ENCODE measurements around the gene CYP2F1. TPM values are rescaled to one million over a fixed set of nuclear protein-coding genes. Genes with fewer than 3 reads are reported as not detected.
A peak's percentile ranks its signal among the peaks of the same experiment; 100 is the strongest.
"Not testable (repeated sequence)": the region's sequence is repeated elsewhere in the genome, so short reads cannot be mapped to it uniquely, and the experiment has no call there.

CYP2F1 gene
- total RNA-seq, 3 donors from 2014 or later: not detected

DNA sequence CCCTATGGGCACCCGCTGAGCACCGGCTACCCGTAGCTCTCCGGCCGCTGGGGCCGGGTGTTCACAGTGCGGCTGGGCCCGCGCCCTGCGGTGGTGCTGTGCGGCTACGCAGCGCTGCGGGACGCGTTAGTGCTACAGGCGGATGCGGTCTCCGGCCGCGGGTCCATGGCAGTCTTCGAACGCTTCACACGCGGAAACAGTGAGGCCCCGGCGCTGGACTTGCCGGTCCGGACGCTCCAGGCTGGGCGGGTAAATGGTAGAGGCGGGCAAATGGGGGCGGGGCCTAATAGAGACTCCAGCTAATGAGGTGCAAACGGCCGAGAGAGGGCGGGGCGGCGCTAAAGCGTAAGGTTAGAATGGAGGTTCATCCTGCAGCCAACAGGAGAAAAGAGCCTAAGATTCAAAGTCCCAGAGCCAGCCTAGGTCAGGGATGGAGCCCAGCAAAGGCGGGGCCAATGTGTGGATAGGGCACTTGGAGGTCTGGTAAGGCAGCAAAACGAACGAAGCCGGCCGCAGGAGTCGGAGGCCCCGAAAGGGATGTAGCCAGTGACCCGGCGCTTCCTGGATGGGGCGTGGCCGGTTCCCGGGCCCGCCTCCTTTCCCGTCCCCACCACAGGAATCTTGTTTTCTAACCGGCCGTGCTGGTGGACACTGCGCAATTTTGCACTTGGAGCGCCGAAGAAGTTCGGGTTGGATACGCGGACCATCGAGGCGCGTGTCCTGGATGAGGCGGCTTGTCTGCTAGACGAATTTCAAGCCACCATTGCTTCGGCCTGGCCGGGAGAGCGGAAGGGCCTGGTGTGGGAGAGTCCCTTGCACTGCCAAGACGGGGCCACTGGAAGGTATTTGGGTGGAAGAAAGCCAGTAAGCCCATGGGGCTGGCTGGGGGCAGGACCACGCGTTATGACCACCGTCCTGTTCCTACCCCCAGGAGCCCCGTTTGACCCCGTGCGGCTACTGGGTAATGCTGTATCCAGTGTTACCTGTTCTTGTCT, 21.5 kb downstream of the CYP2F1 start:
- H3K36me3 ChIP-seq; H3K27me3 ChIP-seq; intact Hi-C loops (cut with DNase I; ENCODE audit: low total_unique reads); H3K4me1 ChIP-seq; H3K9me3 ChIP-seq: not testable (repeated sequence)
- peak in 1 of 2 donors; percentile 67 for DNase-seq (ENCODE audit: low spot score in 2 of 2)
- peak overlapping the region in 1 of 2 donors; percentile 36 for H3K27ac ChIP-seq
- peak in 1 of 3 donors; percentile 27 for TF ChIP-seq POLR2AphosphoS5 (IDR thresholded peaks at IDR 0.05)
- peak overlapping the region; percentile 38 to 50 (median 47) for H3K4me3 ChIP-seq

DNA sequence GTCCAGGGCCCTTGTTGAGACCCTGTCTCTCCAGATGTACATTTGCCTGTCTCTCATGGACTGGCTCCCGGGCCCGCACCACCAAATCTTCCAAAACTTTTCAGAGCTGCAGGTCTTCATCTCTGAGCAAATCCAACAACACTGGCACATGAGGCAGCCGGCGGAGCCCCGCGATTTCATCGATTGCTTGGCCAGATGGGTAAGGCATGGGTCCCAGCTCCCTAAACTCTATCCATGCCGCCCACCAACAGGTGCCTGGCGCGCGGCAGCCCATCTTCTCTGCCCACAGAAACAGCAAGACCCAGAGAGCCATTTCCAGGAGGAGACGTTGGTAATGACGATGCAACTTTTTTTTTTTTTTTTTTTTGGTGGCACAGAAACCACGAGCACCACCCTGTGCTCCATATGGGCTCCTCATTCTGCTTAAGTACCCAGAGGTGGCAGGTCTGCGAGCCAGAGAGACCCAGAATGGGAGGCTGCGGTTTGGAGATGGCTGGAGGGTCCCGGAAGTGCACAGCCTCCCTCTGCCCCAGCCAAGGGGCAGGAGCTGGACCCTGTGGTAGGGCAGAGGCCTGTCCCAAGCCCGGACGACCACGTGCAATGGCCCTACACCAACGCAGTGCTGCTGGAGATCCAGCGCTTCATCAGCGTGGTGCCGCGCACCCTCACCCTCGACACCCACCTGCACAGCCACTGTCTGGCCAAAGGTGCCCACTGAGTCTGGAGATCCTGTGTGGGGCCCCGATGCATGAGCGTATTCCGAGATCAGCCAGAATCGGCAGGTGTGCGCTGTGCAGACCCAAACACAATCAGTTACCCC, 22.6 kb downstream of the CYP2F1 start:
- Histone ChIP-seq H3K9me3 (no peaks in the 10 kb centered on the region), H3K4me1 (no peaks in the 10 kb centered on the region), H3K27me3 (no peaks in the 10 kb centered on the region), H3K36me3 (no peaks in the 10 kb centered on the region), H3K27ac (no peak overlapping the region), H3K4me3 (peak overlapping the region in 1 of 3 donors; percentile 47)
- DNase-seq (ENCODE audit: low spot score in 2 of 2): no peak
- TF ChIP-seq, protein P1, sequence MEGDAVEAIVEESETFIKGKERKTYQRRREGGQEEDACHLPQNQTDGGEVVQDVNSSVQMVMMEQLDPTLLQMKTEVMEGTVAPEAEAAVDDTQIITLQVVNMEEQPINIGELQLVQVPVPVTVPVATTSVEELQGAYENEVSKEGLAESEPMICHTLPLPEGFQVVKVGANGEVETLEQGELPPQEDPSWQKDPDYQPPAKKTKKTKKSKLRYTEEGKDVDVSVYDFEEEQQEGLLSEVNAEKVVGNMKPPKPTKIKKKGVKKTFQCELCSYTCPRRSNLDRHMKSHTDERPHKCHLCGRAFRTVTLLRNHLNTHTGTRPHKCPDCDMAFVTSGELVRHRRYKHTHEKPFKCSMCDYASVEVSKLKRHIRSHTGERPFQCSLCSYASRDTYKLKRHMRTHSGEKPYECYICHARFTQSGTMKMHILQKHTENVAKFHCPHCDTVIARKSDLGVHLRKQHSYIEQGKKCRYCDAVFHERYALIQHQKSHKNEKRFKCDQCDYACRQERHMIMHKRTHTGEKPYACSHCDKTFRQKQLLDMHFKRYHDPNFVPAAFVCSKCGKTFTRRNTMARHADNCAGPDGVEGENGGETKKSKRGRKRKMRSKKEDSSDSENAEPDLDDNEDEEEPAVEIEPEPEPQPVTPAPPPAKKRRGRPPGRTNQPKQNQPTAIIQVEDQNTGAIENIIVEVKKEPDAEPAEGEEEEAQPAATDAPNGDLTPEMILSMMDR (IDR thresholded peaks at IDR 0.05): no peak
- TF ChIP-seq POLR2AphosphoS5 (IDR thresholded peaks at IDR 0.05): no peak
- no peak for TF ChIP-seq POLR2A (IDR thresholded peaks at IDR 0.05)
- intact Hi-C loops (cut with DNase I; ENCODE audit: low total_unique reads): no loop called here

DNA sequence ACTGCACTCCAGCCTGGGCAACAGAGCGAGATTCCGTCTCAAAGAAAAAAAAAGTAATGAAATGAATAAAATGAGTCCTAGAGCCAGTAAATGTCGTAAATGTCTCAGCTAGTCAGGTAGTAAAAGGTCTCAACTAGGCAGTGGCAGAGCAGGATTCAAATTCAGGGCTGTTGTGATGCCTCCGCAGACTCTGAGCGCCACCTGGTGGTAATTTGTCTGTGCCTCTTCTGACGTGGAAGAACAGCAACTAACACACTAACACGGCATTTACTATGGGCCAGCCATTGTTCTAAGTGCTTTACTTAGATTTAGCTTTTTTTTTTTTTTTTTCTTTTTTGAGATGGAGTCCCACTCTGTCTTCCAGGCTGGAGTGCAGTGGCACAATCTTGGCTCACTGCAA, 30.2 kb downstream of the CYP2F1 start:
- no peak for TF ChIP-seq POLR2A (IDR thresholded peaks at IDR 0.05)
- TF ChIP-seq, protein P1 (IDR thresholded peaks at IDR 0.05): peak; percentile 30 to 78 (median 76)
- Histone ChIP-seq H3K36me3 (no peaks in the 10 kb centered on the region), H3K4me3 (no peak overlapping the region), H3K27ac (no peak overlapping the region), H3K27me3 (no peaks in the 10 kb centered on the region), H3K9me3 (no peaks in the 10 kb centered on the region), H3K4me1 (no peaks in the 10 kb centered on the region)
- DNase-seq (ENCODE audit: low spot score in 2 of 2): peak; percentile 58 to 66
- intact Hi-C loops (cut with DNase I; ENCODE audit: low total_unique reads): no loop called here

DNA sequence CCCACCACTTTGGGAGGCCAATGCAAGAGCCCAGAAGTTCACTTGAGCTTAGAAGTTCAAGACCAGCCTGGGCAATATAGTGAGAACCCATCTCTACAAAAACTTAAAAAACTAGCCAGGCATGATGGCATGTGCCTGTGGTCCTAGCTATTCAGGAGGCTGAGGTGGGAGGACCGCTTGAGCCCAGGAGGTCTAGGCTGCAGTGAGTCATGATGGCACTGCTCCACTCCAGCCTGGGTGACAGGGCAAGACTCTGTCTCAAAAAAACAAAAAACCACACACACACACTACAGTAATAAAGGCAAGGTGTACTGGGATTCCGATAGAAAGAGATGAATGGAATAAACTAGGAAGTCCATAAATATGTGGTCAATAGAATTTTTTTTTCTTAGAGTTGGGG, 35.6 kb downstream of the CYP2F1 start:
- Histone ChIP-seq H3K27me3 (no peaks in the 10 kb centered on the region), H3K9me3 (no peaks in the 10 kb centered on the region), H3K4me1 (no peaks in the 10 kb centered on the region), H3K36me3 (no peaks in the 10 kb centered on the region), H3K27ac (no peak overlapping the region), H3K4me3 (no peak overlapping the region)
- intact Hi-C loops (cut with DNase I; ENCODE audit: low total_unique reads): no loop called here
- no peak for TF ChIP-seq POLR2A (IDR thresholded peaks at IDR 0.05)
- TF ChIP-seq POLR2AphosphoS5 (IDR thresholded peaks at IDR 0.05): no peak
- TF ChIP-seq, protein P1 (IDR thresholded peaks at IDR 0.05): no peak
- DNase-seq (ENCODE audit: low spot score in 2 of 2): no peak

DNA sequence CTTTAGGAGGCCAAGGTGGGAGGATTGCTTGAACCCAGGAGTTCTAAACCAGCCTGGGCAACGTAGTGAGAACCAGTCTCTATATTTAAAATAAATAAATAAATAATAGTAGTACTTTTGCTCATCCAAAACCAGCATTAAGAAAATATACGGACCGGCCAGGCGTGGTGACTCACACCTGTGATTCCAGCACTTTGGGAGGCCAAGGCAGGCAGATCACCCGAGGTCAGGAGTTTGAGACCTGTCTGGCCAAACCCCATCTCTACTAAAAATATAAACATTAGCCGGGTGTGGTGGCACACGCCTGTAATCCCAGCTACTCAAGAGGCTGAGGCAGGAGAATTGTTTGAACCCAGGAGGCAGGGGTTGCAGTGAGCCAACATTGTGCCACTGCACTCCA, 36.8 kb downstream of the CYP2F1 start:
- H3K4me1 ChIP-seq; intact Hi-C loops (cut with DNase I; ENCODE audit: low total_unique reads); H3K36me3 ChIP-seq; H3K4me3 ChIP-seq; DNase-seq (ENCODE audit: low spot score in 2 of 2); H3K27me3 ChIP-seq; H3K27ac ChIP-seq; H3K9me3 ChIP-seq: not testable (repeated sequence)

DNA sequence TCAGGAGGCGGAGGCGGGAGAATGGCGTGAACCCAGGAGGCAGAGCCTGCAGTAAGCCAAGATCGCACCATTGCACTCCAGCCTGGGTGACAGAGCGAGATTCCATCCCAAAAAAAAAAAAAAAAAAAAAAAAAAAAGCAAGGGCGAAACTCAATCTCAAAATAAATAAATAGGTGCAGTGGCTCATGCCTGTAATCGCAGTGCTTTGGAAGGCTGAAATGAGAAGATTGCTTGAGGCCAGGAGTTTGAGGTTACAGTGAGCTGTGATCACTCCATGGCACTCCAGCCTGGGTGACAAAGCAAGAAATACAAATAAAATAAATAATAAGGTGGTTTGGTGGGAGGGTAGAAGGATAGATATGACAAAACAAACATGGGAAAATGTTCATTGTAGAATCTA, 39.8 kb downstream of the CYP2F1 start:
- Histone ChIP-seq H3K9me3 (peaks cover 0 to 9% of the 10 kb centered on the region in 2 donors), H3K27me3 (no peaks in the 10 kb centered on the region), H3K27ac (no peak overlapping the region), H3K4me3 (no peak overlapping the region), H3K36me3 (no peaks in the 10 kb centered on the region), H3K4me1 (no peaks in the 10 kb centered on the region)
- TF ChIP-seq POLR2AphosphoS5 (IDR thresholded peaks at IDR 0.05): no peak
- TF ChIP-seq, protein P1 (IDR thresholded peaks at IDR 0.05): no peak
- no peak for TF ChIP-seq POLR2A (IDR thresholded peaks at IDR 0.05)
- intact Hi-C loops (cut with DNase I; ENCODE audit: low total_unique reads): no loop called here
- DNase-seq (ENCODE audit: low spot score in 2 of 2): no peak

Measured in breast epithelium (tissue), 4 donors.